Measurements from ENCODE around the gene MBD1. TPM values are rescaled to one million over a fixed set of nuclear protein-coding genes. Genes with fewer than 3 reads are reported as not detected.

Gene MBD1
- total RNA-seq, 1 experiment from 2014 or later: 58.1 TPM

GRCh38 chr18:50283469-50284209, 2.3 kb upstream of the MBD1 start:
- Histone ChIP-seq H3K79me2 (ENCODE audit: insufficient read depth, low read length) (no peaks in the 10 kb centered on the region; the same call in 1 of the 2 replicates), H3K23me2 (ENCODE audit: insufficient read length, low read depth, low read length, poor library complexity, severe bottlenecking) (peaks cover 15% of the 10 kb centered on the region), H2BK20ac (ENCODE audit: low read depth, low read length, poor library complexity, severe bottlenecking) (no peak overlapping the region), H3K4ac (ENCODE audit: low read depth, low read length) (no peak overlapping the region), H3K27me3 (ENCODE audit: insufficient read depth, low read length) (no peaks in the 10 kb centered on the region), H4K91ac (ENCODE audit: insufficient read length, low read depth, low read length) (no peak overlapping the region), H4K8ac (replicated peaks; ENCODE audit: insufficient read length, low read depth, low read length) (no peak overlapping the region), H3K4me2 (ENCODE audit: insufficient read depth, insufficient read length, low read length) (no peak overlapping the region), H2BK5ac (ENCODE audit: insufficient read length, low read length) (no peak overlapping the region), H3K9ac (ENCODE audit: extremely low read depth, insufficient read length, low read length) (no peak overlapping the region), H2BK15ac (ENCODE audit: low read depth, low read length) (no peak overlapping the region), H3K14ac (ENCODE audit: insufficient read depth, low read length) (no peak overlapping the region), H3K56ac (ENCODE audit: insufficient read length, low read depth, low read length) (no peak overlapping the region), H2AK5ac (ENCODE audit: insufficient read length, low read length) (no peak overlapping the region), H3K9me3 (ENCODE audit: control insufficient read depth, low read depth, low read length) (no peaks in the 10 kb centered on the region), H3T11ph (ENCODE audit: low read length) (no peak overlapping the region), H2BK120ac (ENCODE audit: low read depth, low read length, poor library complexity, severe bottlenecking) (no peak overlapping the region), H3K23ac (ENCODE audit: insufficient read length, low read depth, low read length) (no peak overlapping the region), H3K4me1 (ENCODE audit: insufficient read depth, low read length) (no peaks in the 10 kb centered on the region), H3K27ac (ENCODE audit: insufficient read length, low read depth, low read length) (no peak overlapping the region), H2BK12ac (ENCODE audit: insufficient read length, low read depth, low read length) (no peak overlapping the region), H3K79me1 (ENCODE audit: insufficient read depth, low read depth, low read length, poor library complexity, severe bottlenecking) (no peaks in the 10 kb centered on the region), H4K20me1 (ENCODE audit: control insufficient read depth, insufficient read depth, insufficient read length) (no peaks in the 10 kb centered on the region), H4K5ac (ENCODE audit: insufficient read length, low read depth, low read length) (no peak overlapping the region), H3K18ac (ENCODE audit: insufficient read length, low read depth, low read length) (no peak overlapping the region), H2AFZ (ENCODE audit: low read length) (no peak overlapping the region)
- no peak for TF ChIP-seq CTCF (conservative IDR thresholded peaks at IDR 0.05)
- no CpG with 5 or more reads among the region's 29 CpGs for WGBS (ENCODE audit: extremely low coverage, insufficient read length, low lambda C conversion rate)
- Mint-ChIP-seq H3K27me3 (ENCODE audit: low read depth) (no peaks in the 10 kb centered on the region), H3K27ac (peak overlapping the region in 1 of 3 experiments; percentile 59; a peak in 2 of 7 replicates), H3K9me3 (no peaks in the 10 kb centered on the region; a peak in 1 of 5 replicates), H3K4me1 (peaks cover 17 to 24% of the 10 kb centered on the region in 2 experiments), H3K4me3 (no peak overlapping the region), H3K36me3 (ENCODE audit: insufficient read depth in 1 of 3, low read depth in 3 of 3) (peaks cover 40 to 52% (median 52%) of the 10 kb centered on the region in 3 experiments; a peak in 6 of 7 replicates)
- DNase-seq: no peak
